CD4-positive, alpha-beta T cell treated with Interleukin-2 at 100 ng/mL for 4 hours (primary cell): ENCODE measurements around the gene LRRC41.
"Not testable (repeated sequence)": the region's sequence is repeated elsewhere in the genome, so short reads cannot be mapped to it uniquely, and the experiment has no call there.

ENCODE experiments used
- DNase-seq: peaks from one replicate; pipeline ENCODE4 v3.0.0-alpha.2; 2020; ENCODE audit warnings: low spot score

LRRC41 gene

DNA sequence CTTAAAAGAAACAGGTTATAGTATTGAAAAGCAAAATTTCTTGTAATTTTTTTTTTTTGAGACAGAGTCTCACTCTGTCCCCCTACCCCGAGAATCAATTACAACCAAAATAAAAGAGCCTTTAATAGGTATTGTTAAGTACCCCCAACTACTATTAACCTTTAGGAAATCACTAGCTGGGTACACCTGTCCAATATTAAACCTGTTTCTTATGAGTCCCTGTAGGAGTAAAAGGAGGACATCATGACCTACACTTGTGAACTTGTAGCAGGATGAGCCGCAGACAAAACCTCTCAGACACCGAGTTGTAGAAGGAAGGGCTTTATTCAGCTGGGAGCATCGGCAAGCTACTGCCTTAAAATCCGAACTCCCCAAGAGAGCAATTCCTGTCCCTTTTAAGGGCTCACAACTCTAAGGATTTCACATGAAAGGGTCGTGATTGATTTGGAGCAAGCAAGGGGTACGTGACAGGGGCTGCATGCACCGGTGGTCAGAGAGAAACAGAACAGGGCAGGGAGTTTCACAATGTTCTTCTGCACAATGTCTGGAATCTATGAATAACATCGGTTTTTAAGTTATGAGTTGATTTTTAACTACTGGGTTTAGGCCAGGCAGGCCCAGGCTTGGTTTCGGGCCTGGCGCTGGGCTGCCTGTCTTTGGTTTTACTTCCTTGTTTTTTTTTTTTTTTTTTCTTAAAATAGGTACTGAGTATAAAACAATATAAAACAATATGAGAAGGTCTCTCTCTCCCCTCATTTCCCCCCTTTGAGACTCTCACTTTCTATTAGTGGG is 22.1 kb upstream of the LRRC41 start:
- not testable (repeated sequence) for DNase-seq

GRCh38 chr1:46322191-46322590 is 18.8 kb upstream of the LRRC41 start:
- DNase-seq: not testable (repeated sequence)

DNA sequence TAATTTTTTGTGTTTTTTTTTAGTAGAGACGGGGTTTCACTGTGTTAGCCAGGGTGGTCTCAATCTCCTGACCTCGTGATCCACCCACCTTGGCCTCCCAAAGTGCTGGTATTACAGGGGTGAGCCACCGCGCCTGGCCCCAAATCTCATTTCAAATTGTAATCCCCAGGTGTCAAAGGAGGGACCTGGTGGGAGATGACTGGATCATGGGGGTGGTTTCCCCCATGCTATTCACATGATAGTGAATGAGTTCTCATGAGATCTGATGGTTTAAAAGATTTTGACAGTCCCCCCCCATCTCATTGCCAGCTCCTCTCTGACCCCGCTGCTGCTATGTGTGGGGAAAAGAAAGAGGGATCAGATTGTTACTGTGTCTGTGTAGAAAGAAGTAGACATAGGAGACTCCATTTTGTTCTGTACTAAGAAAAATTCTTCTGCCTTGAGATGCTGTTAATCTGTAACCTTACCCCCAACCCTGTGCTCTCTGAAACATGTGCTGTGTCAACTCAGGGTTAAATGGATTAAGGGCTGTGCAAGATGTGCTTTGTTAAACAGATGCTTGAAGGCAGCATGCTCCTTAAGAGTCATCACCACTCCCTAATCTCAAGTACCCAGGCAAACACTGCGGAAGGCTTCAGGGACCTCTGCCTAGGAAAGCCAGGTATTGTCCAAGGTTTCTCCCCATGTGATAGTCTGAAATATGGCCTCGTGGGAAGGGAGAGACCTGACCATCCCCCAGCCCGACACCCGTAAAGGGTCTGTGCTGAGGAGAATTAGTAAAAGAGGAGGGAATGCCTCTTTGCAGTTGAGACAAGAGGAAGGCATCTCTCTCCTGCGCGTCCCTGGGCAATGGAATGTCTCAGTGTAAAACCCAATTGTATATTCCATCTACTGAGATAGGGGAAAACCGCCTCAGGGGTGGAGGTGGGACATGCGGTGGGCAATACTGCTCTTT is 16.8 kb upstream of the LRRC41 start:
- DNase-seq: not testable (repeated sequence)

GRCh38 chr1:46319301-46319700 is 15.9 kb upstream of the LRRC41 start:
- not testable (repeated sequence) for DNase-seq

- no peak for DNase-seq
These were observed 13.9 kb upstream of the LRRC41 start for GRCh38 chr1:46317323-46317722.

DNA sequence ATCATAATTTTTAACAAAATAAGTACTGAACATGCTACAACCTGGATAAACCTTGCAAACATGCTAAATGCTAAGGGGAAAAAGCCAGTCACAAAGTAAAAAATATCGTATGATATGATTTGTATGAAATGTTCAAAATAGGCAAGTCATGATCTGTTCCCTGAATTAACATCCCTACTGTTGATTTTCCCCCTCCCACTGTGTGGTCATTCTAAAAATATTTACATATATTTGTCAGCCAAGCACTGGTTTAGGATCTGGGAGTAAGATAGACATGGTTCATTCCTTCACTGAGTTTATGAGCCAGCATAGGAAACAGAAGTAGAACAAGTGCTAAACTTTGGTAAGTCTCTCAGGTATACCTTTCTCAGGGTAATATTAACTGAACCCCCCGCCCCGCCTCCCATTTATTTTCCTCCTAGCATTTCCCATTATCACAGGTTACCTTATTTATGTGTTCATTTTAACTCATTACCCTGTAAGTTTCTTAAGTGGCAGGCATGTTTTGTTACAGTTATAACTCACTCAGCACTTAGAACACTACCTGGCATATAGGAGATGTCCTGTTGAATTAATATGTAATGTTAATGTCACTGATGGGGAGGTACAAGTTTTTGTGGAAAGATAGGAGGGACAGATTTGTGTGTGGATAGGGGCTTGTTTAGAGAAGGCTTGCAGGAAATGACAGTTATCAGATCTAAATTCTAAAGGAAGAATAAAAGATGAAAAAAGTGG is 12.4 kb upstream of the LRRC41 start:
- DNase-seq: no peak

- no peak for DNase-seq
These were observed 6.9 kb upstream of the LRRC41 start for GRCh38 chr1:46310321-46310720.

GRCh38 chr1:46309401-46310159 is 6.2 kb upstream of the LRRC41 start:
- no peak for DNase-seq

GRCh38 chr1:46306159-46306530 is 2.7 kb upstream of the LRRC41 start:
- no peak for DNase-seq

DNA sequence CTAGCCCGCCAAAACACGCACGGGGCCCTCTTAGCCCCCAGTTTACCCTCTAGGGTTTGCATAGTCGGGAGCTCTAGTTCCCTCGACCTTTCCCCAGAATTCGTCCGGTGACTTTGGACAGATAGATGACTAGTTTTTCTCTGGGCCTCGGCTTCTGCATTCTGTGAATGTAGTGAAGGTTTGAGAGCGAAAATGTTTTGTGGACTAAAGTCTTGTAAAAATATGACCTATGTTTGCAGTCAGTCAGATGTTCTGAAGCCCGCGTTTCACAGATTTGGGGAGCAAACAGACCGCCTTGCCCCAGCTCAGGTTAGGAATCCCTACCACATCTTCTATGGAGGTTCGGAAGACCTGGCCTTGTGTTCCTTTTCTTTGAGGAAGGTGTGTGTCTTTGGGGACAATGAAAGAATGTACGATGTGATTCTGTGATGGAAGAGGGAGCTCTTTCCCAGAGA is 483 bp upstream of the LRRC41 start:
- no peak for DNase-seq

GRCh38 chr1:46302641-46303037 is 777 bp downstream of the LRRC41 start:
- DNase-seq: no peak

GRCh38 chr1:46301808-46302640 is 1.4 kb downstream of the LRRC41 start:
- DNase-seq: peak; percentile 35

- DNase-seq: no peak
These were observed 2.0 kb downstream of the LRRC41 start for GRCh38 chr1:46301406-46301807.

DNA sequence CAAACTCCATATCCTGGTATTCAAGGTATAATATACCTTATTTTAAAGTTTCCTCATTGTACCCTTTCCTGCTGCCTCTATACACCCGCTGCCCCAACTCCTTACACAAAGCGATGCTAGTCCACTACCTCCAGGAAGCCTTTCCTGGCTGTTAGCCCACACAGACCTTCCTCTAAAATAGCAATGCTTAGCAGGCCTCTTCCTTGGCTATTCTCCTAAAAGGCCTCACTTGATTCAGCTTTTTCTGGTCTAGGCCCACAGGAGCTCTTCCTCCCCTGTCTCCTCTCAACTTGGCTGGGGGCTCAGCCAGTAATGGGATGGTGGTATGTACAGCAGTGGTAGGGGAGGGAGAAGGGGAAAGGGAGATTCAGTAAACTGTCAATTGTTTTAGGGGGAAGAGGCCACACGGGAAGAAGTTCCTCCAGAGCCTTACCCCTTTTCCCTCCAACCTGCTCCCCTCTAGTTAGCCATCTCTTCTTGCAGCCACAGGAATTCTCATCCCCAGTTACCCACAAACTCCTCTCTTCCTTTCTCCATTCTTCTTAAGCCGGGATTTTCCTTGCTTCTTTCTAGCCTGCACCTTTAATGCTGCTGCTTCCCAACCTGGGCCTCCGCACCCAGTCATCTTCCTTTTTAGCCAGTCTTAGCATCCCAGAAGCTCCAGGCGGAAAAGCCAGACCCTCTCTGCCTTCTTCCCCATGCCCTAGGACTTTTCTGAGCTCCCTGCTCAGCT is 2.6 kb downstream of the LRRC41 start:
- no peak for DNase-seq

DNA sequence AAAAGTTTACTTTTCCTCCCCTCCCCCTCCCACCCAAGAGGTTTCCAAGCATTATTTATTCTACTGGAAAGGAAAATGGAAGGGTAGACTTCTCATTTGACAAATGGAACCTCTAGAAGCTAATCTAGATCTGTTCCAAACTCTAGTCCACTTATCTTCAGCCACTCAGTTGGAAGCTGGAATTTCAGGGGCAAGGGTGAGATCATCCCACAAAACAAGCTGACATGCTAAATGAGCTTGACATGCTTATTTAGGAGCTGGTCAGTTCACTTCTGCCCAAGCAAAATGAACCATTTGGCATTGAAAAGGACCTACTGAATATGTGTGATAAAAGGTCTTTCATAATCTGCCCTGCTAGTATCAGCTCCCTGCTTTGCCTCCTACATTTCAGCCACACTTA is 5.0 kb downstream of the LRRC41 start:
- no peak for DNase-seq

DNA sequence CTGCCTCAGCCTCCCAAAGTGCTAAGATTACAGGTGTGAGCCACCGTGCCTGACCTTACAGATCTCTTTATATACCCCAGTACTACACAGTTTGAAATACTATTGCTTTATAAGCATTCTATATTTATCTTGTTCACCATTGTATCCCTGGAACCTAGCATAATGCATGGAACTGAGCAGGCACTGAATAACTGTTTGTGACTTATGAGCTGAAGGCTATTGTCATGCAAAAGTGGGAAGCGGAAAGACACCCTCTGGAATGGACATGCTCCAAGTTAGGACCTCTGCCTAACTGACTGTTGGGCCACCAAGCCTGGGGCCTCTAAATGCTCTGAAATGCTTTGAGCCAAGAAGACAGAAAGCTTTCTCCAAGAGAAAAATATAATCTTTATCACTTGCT is 8.1 kb downstream of the LRRC41 start:
- no peak for DNase-seq

- DNase-seq: no peak
These were observed 13.4 kb downstream of the LRRC41 start for GRCh38 chr1:46289976-46290375.

DNA sequence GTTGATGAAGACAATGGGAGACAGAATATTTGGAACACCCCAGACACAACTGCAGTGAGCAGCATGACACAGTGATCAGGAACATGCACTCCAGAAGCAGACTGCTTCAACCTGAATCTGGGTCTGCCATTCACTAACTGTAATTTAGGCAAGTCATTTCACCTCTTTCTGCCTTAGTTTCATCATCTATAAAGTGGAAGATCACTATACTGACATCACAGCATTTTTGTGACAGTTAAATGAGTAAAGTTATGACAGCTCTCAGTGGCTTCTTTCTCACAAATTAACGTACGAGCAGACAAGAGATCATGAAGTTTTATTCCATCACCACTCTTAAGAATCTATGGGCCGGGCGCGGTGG is 14.3 kb downstream of the LRRC41 start:
- no peak for DNase-seq

DNA sequence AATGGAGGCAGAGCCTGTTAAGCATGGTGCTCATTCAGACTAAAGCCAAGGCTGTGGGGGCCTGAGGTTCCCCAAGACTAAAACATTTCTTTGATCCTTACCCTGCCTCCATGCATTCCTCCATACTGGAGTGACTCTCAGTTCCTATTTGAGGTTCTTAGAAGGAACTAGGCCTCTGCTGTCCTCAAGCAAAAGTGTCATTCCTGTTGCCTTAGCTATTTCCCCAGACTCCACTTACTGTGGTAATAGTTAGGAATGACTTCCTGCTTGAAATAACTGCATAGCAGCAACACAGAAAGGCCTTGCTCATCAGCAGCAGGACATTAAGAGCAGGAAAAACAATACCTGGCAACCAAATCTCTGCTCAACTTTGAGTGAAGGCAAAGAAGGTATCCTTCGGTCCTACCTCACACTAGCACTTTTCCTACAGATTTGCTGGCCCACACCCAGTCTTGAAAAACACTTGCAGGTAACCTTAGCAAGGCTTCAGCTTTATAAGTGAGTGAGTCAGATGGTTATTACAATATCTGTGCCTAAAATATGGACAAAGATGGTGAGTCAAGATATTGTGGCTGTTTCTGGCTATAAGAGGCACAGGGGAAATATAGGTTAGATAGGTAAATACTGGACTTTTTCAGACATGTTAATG is 14.8 kb downstream of the LRRC41 start:
- no peak for DNase-seq
